ENCODE measurements around the gene MYADM.

The MYADM gene

DNA sequence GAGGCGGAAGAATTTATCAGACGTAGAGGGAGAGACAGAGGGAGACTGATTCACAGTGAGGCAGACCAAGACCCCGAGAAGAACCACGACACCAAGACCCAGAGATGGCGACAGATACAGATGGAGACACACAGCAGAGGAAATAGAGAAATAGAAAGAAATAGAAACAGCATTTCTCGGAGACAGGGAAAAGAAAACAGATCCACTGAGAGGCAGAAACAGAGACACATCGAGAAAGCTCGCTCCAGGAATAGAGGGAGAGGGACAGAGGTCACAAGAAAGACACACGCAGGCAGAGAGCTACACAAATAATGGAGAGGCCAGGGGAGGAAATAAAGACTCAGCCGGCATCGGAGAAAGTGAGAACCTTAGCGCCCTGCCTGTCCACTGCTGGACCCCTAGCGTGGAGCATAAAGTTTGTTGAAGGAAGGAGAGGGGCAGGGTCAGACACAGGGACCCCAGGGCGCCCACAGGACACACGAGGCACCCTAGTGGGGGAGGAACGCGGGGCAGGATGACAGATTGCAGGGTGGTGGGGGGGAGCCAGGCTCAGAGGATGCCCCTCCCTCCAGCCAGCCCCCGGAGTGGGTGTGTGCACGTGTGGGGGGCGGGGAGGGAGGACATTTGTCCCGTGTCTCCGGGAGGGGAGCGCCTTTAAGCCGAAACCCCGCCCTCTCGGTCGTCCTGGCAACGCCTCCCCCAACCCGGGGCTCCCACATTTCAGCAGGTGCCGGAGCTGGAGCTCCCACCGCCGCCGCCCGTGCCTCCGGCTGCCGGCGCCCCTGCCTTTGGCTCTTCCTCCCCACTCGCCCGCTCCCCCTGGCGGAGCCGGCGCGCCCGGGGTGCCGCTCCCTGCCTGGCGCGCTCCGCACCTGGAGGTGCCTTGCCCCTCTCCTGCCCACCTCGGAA, 14.1 kb downstream of the MYADM start, which contains the start of gene PRKCG (continued):
- TF ChIP-seq ZSCAN23 (tag by site-specific recombination; IDR thresholded peaks at IDR 0.05), result no peak
- TF ChIP-seq ZNF76 (tag by site-specific recombination; IDR thresholded peaks at IDR 0.05; ENCODE audit: borderline replicate concordance, low read depth), result no peak
- TF ChIP-seq ZNF664 (tag by site-specific recombination; IDR thresholded peaks at IDR 0.05), result no peak
- TF ChIP-seq, protein P1, sequence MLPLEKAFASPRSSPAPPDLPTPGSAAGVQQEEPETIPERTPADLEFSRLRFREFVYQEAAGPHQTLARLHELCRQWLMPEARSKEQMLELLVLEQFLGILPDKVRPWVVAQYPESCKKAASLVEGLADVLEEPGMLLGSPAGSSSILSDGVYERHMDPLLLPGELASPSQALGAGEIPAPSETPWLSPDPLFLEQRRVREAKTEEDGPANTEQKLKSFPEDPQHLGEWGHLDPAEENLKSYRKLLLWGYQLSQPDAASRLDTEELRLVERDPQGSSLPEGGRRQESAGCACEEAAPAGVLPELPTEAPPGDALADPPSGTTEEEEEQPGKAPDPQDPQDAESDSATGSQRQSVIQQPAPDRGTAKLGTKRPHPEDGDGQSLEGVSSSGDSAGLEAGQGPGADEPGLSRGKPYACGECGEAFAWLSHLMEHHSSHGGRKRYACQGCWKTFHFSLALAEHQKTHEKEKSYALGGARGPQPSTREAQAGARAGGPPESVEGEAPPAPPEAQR (tag by site-specific recombination; IDR thresholded peaks at IDR 0.05), result no peak
- TF ChIP-seq ZNF747 (tag by site-specific recombination; IDR thresholded peaks at IDR 0.05), result no peak
- no peak for TF ChIP-seq ZNF596 (tag by site-specific recombination; IDR thresholded peaks at IDR 0.05)
- TF ChIP-seq, protein P2, sequence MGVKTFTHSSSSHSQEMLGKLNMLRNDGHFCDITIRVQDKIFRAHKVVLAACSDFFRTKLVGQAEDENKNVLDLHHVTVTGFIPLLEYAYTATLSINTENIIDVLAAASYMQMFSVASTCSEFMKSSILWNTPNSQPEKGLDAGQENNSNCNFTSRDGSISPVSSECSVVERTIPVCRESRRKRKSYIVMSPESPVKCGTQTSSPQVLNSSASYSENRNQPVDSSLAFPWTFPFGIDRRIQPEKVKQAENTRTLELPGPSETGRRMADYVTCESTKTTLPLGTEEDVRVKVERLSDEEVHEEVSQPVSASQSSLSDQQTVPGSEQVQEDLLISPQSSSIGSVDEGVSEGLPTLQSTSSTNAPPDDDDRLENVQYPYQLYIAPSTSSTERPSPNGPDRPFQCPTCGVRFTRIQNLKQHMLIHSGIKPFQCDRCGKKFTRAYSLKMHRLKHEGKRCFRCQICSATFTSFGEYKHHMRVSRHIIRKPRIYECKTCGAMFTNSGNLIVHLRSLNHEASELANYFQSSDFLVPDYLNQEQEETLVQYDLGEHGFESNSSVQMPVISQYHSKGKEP (tag by site-specific recombination; IDR thresholded peaks at IDR 0.05), result no peak
- no peak for TF ChIP-seq ZNF404 (tag by site-specific recombination; IDR thresholded peaks at IDR 0.05)
- TF ChIP-seq, protein P3, sequence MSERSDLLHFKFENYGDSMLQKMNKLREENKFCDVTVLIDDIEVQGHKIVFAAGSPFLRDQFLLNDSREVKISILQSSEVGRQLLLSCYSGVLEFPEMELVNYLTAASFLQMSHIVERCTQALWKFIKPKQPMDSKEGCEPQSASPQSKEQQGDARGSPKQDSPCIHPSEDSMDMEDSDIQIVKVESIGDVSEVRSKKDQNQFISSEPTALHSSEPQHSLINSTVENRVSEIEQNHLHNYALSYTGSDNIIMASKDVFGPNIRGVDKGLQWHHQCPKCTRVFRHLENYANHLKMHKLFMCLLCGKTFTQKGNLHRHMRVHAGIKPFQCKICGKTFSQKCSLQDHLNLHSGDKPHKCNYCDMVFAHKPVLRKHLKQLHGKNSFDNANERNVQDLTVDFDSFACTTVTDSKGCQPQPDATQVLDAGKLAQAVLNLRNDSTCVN (tag by site-specific recombination; optimal IDR thresholded peaks at IDR 0.05), result peak; percentile 43
- no peak for TF ChIP-seq ZNF16 (tag by site-specific recombination; IDR thresholded peaks at IDR 0.05; ENCODE audit: low read depth)
- no peak for TF ChIP-seq YY1 (tag by site-specific recombination; IDR thresholded peaks at IDR 0.05)
- TF ChIP-seq, protein P4, sequence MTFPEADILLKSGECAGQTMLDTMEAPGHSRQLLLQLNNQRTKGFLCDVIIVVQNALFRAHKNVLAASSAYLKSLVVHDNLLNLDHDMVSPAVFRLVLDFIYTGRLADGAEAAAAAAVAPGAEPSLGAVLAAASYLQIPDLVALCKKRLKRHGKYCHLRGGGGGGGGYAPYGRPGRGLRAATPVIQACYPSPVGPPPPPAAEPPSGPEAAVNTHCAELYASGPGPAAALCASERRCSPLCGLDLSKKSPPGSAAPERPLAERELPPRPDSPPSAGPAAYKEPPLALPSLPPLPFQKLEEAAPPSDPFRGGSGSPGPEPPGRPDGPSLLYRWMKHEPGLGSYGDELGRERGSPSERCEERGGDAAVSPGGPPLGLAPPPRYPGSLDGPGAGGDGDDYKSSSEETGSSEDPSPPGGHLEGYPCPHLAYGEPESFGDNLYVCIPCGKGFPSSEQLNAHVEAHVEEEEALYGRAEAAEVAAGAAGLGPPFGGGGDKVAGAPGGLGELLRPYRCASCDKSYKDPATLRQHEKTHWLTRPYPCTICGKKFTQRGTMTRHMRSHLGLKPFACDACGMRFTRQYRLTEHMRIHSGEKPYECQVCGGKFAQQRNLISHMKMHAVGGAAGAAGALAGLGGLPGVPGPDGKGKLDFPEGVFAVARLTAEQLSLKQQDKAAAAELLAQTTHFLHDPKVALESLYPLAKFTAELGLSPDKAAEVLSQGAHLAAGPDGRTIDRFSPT (tag by site-specific recombination; IDR thresholded peaks at IDR 0.05), result 0 out of 2 replicates have a peak, but pooled peaks have one; percentile 17
- no peak for TF ChIP-seq HOXD13 (CRISPR knock-in tag; IDR thresholded peaks at IDR 0.05; ENCODE audit: borderline replicate concordance)
- TF ChIP-seq ZNF146 (tag by site-specific recombination; IDR thresholded peaks at IDR 0.05), result no peak
- TF ChIP-seq REPIN1 (tag by site-specific recombination; IDR thresholded peaks at IDR 0.05; ENCODE audit: low read depth), result no peak
- TF ChIP-seq, protein P5, sequence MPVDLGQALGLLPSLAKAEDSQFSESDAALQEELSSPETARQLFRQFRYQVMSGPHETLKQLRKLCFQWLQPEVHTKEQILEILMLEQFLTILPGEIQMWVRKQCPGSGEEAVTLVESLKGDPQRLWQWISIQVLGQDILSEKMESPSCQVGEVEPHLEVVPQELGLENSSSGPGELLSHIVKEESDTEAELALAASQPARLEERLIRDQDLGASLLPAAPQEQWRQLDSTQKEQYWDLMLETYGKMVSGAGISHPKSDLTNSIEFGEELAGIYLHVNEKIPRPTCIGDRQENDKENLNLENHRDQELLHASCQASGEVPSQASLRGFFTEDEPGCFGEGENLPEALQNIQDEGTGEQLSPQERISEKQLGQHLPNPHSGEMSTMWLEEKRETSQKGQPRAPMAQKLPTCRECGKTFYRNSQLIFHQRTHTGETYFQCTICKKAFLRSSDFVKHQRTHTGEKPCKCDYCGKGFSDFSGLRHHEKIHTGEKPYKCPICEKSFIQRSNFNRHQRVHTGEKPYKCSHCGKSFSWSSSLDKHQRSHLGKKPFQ (tag by site-specific recombination; IDR thresholded peaks at IDR 0.05), result no peak
- peak; percentile 87 for TF ChIP-seq ZNF335 (tag by site-specific recombination; conservative IDR thresholded peaks at IDR 0.05)
- TF ChIP-seq ZNF701 (tag by site-specific recombination; IDR thresholded peaks at IDR 0.05), result no peak
- no peak; the same call in none of the 2 replicates for TF ChIP-seq KLF10 (tag by site-specific recombination; IDR thresholded peaks at IDR 0.05)
- no peak for TF ChIP-seq ZNF350 (tag by site-specific recombination; IDR thresholded peaks at IDR 0.05)
- no peak for TF ChIP-seq ZNF324 (tag by site-specific recombination; IDR thresholded peaks at IDR 0.05)
- no peak for TF ChIP-seq ZNF214 (tag by site-specific recombination; IDR thresholded peaks at IDR 0.05; ENCODE audit: borderline replicate concordance)
- TF ChIP-seq BCL11A (tag by site-specific recombination; IDR thresholded peaks at IDR 0.05; ENCODE audit: low read depth), result no peak
- TF ChIP-seq ZEB2 (tag by site-specific recombination; IDR thresholded peaks at IDR 0.05), result peak; percentile 29; the same call in 1 of the 2 replicates
- TF ChIP-seq, protein P6, sequence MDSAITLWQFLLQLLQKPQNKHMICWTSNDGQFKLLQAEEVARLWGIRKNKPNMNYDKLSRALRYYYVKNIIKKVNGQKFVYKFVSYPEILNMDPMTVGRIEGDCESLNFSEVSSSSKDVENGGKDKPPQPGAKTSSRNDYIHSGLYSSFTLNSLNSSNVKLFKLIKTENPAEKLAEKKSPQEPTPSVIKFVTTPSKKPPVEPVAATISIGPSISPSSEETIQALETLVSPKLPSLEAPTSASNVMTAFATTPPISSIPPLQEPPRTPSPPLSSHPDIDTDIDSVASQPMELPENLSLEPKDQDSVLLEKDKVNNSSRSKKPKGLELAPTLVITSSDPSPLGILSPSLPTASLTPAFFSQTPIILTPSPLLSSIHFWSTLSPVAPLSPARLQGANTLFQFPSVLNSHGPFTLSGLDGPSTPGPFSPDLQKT (IDR thresholded peaks at IDR 0.05; ENCODE audit: borderline replicate concordance, low read depth, low read length), result no peak
- TF ChIP-seq ZNF37A (tag by site-specific recombination; IDR thresholded peaks at IDR 0.05), result no peak
- TF ChIP-seq, protein P7, sequence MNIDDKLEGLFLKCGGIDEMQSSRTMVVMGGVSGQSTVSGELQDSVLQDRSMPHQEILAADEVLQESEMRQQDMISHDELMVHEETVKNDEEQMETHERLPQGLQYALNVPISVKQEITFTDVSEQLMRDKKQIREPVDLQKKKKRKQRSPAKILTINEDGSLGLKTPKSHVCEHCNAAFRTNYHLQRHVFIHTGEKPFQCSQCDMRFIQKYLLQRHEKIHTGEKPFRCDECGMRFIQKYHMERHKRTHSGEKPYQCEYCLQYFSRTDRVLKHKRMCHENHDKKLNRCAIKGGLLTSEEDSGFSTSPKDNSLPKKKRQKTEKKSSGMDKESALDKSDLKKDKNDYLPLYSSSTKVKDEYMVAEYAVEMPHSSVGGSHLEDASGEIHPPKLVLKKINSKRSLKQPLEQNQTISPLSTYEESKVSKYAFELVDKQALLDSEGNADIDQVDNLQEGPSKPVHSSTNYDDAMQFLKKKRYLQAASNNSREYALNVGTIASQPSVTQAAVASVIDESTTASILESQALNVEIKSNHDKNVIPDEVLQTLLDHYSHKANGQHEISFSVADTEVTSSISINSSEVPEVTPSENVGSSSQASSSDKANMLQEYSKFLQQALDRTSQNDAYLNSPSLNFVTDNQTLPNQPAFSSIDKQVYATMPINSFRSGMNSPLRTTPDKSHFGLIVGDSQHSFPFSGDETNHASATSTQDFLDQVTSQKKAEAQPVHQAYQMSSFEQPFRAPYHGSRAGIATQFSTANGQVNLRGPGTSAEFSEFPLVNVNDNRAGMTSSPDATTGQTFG (tag by site-specific recombination; IDR thresholded peaks at IDR 0.05; ENCODE audit: borderline replicate concordance), result no peak
